HL-60/S4 (cell line): ENCODE measurements around the gene TPT1.

ENCODE experiments used
- in situ Hi-C: fragments of 300-500 bp; cut with MboI; formaldehyde crosslinking; loops from 2 replicates; pipeline ENCODE4 v1.14.3; 2022; ENCODE audit warnings: low sequenced_read_pairs

TPT1 gene

DNA sequence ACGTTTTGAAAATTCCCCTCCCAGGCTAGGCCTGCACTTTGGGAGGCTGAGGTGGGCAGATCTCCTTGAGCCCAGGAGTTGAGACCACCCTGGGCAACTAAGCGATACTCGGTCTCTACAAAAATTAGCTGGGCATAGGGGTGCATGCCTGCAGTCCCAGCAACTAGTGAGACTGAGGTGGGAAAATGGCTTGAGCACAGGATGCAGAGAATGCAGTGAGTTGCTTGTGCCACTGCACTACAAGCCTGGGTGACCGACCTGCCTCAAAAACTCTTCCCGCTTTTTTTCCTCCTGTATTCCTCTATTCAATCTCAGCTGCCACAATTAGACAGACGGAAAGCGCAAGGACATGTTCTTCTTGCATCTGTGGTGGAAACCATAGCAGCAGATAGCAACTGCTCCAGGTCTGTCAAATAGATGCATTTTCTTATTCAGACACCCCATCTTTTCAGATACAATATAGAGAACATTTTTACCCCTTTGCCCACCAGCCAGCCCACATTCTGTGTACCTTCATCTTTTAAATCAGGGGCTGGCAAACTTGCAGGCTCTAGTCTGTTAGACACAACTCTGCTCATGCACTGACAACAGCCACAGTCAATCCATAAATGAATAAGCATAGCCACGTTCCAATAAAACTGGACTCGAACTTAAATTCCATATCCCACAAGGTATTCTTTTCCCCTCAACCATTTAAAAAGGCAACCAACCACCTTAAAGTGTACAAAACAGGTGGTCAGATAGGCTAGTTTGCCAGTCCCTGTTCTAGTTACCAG, 4.8 kb downstream of the TPT1 start:
- in situ Hi-C loops = no loop called here

DNA sequence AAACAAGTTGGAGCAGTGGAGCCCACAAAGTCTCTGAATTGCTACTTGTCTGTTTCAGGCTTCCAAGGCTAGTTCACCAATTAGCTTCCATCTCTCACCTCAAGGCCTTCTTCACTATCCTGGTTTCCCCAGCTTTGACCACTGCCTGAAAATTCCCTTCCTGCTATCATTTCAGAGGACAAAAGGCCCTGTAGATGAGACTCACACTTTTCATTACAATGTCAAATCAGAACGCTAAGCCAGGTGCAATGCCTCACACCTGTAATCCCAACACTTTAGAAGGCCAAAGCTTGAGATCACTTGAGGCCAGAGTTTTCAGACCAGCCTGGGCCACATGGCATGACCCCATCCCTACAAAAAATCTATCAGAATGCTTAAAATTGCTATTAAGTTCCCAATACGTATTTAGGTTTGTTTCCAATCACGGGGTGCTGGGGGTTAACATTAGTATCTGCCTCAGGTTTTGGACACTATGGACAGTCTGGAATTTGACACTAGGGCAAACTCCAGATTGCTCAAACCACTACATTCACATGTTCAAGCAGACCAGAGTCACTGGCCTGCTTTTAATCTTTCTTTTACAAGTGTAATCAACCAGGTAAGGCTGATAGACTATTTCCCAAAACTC, 5.5 kb downstream of the TPT1 start:
- in situ Hi-C loops = no loop called here

DNA sequence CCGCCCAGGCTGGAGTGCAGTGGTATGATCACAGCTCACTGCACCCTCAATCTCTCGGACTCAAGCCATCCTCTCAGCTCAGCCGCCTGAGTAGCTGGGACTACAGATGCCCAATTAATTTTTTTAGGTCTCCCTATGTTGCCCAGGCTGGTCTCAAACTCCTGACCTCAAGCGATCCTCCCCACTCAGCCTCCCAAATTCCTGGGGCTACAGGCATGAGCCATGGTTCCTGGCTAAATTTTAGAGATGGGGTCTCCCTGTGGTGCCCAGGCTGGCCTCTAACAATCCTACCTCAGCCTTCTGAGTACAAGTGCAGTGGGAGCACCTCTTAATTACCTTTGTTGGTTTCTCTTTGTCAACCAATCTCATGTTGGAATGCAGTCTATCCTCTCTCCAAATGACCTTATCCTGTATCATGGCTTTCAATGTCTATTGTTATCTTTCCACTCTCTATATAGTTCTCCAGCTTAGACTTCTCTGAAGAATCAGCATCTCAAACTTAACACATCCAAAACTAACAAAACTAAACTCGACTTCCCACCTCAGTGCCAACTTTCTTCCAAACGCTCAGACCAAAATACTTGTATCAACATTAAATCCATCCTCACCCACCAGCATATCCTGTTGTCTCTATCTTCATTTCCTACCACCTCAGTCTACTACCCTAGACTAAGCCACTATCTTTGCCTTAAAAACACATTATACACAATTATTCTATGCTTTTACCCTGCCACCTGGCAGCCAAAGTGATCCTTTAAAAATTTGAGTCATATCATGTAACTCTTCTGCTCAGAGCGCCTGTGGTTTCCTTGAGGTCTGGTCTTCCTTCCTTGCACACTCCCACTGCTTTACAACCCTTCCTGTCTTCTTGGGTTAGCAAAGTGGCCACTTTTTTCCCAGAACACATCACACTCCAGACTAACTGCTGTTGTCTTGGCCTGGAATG, 6.7 kb downstream of the TPT1 start:
- in situ Hi-C loops = no loop called here

- in situ Hi-C loops = no loop called here
Measured at GRCh38 chr13:45333251-45333976, 7.6 kb downstream of the TPT1 start.

GRCh38 chr13:45332831-45333219, 8.2 kb downstream of the TPT1 start:
- in situ Hi-C loops = no loop called here

GRCh38 chr13:45332036-45332830, 8.8 kb downstream of the TPT1 start:
- in situ Hi-C loops = no loop called here

DNA sequence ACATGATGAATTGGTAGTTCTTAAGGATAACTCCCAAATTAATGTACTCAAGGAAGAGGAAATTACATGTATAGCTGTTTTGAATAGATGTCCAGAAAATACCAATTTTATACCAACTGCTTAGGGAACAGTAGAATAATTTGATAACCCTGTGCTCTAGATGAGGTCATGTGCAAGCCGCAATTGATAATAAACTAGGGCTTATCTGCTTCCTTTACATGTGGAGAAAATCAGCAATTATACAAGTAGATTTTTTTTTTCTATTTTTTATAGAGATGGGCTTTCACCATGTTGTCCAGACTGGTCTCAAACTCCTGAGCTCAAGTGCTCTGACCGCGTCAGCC, 9.3 kb downstream of the TPT1 start:
- in situ Hi-C loops = no loop called here

- in situ Hi-C loops = no loop called here
Measured at GRCh38 chr13:45331123-45331619, 9.8 kb downstream of the TPT1 start.

DNA sequence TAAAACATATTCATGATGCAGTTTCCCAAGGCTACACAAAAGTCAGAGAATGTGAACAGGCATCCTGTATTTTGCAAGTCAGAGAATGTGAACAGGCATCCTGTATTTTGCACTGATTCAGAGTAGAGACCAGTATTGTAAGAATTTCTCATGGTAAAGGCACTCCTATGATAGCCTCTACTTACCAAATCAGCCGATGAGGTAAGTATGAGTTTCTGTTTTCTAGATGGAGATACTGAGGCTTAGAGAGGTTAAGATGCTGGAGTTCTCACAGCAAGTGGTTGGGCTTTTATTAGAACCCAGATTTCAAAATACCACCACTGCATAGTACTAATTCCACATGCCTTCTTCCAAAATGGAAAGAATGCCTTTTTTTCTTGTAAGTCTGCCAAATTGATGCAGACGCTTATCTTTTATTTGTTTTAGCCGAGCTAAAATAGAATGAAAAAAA, 12.3 kb downstream of the TPT1 start:
- in situ Hi-C loops = no loop called here

GRCh38 chr13:45327253-45327955, 13.6 kb downstream of the TPT1 start:
- in situ Hi-C loops = no loop called here

DNA sequence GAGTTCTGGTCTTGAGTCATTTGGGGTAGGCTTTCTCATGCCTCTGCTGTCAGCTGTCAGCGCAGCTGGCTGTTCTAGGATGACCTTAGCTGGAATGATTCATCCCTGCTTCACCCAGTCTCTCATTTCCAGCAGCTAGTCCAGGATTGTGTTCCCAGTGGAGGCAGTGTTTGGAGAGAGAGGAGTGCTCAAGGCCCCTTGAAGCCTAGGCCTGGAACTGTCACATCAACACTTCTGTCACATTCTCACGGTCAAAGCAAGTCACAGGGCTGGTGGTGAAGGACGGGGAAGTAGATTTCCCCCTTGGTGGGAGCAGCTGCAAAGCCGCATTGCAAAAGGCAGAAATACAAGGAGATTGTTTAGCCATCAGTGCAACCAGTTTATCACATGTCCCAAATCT, 15.2 kb downstream of the TPT1 start:
- in situ Hi-C loops = no loop called here

DNA sequence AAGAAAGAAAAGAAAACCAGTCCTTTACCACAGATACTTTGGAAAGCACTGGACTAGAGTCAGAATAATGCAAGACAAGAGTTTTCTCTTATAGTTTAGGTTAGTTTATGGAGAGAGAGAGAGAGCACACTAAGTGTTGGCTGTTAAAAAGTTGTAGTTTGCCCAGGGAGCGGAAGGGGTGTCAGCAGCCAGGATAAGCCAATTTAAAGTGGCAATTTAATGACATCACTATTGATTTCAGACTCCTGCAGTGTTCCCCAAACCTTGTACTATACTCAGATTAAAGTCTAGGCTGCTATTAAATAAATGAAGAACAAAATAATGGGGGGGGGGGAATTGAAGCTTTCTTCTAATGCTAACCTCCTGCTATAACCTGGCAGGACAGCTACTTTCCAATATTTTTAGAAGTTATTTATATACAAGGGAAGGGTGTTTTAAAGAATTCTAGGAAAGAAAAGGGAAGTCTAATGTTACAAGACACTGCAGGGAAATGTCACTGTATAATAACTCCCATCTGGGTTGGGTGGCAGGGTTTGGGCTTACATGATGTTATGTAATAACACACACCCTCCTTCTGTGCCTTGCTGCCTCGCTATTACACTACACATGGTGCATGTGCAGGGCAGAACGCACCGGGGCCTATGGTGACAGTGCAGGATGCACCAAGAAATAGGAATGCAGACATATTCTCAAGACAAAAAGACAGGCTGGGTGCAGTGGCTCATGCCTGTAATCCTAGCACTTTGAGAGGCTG, 19.9 kb downstream of the TPT1 start:
- in situ Hi-C loops = loop anchor here (25.0 kb wide), 1 partner anchor 834 kb away; no protein-coding TSS in a partner anchor

GRCh38 chr13:45316996-45317395, 24.0 kb downstream of the TPT1 start:
- in situ Hi-C loops = loop anchor here (25.0 kb wide), 1 partner anchor 830 kb away; no protein-coding TSS in a partner anchor

- in situ Hi-C loops = loop anchor here (25.0 kb wide), 1 partner anchor 829 kb away; no protein-coding TSS in a partner anchor
Measured at GRCh38 chr13:45316338-45316737, 24.6 kb downstream of the TPT1 start.

GRCh38 chr13:45315520-45316167, 25.3 kb downstream of the TPT1 start:
- in situ Hi-C loops = loop anchor here (25.0 kb wide), 1 partner anchor 828 kb away; no protein-coding TSS in a partner anchor

GRCh38 chr13:45314822-45315221, 26.2 kb downstream of the TPT1 start:
- in situ Hi-C loops = loop anchor here (25.0 kb wide), 1 partner anchor 828 kb away; no protein-coding TSS in a partner anchor

DNA sequence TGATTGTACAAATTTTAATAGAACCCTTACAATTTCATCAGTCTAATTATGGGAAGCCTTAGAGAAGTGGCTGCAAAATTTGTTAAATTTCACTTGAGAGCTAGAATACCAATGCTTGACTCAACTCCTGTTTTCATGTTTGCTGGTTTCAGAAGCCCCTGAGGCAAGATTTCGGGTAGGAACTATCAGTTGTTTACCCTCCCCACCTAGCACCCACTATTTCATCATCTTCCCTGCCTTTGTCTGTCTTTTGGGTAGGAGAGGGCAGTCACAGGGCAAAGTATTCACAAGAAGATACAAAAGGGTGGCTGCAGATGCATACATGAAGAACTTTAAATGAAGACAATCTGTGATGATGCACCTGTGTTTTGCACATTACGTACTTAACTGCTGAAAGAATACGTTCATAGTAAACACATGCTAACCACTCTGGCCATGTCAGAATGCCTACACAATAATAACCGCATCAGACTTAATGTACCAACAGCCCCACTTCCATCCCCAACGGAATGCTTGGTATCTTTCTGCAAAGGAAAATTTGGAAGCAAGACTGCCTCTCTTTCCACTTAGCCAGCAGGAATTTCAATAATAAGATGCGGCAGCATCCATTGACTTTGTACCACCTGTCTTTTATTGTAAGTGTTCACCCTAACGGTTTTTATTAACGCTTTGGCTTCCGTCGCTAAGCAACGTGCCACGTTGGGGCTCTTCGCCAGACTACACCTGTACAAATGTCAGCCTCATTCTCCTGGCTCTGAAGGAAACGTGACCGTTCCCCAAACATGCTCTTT, 30.4 kb downstream of the TPT1 start:
- in situ Hi-C loops = loop anchor here (25.0 kb wide), 1 partner anchor 823 kb away; no protein-coding TSS in a partner anchor
